ENCODE measurements around the gene HMGA1. TPM values are rescaled to one million over a fixed set of nuclear protein-coding genes. Genes with fewer than 3 reads are reported as not detected.

HMGA1 gene
- total and polyA plus RNA-seq, 2 of the 13 experiments (the other 11 are each of a cell fraction or from before 2014, with no cell fraction given): 117 to 145 TPM

DNA sequence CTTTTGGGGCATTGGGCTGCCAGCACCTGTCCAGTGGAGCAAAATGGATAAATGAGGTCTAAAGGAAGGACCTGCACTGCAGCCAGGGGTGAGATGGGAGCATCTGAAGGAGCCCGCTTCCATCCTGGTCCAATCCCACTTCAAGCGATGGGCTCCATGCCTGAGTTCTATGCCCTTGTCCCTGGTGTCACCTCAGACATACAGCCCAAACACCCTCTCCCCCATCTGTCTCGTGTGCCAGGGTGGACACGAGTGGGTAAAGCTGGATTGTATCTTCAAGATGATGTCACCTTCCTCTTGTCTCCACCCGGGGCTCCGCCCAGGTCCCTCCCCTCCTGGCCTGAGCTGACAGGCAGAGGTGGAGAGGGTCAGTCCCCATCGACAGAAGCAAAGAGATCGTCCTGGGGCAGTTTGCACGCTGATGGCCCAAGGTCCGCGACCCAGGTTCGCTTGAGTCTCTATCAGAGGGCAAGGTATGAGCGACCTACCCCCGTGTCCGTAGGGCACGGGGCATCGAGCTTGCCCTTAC is 11.6 kb downstream of the HMGA1 start (continued):
- TF ChIP-seq, protein P1, sequence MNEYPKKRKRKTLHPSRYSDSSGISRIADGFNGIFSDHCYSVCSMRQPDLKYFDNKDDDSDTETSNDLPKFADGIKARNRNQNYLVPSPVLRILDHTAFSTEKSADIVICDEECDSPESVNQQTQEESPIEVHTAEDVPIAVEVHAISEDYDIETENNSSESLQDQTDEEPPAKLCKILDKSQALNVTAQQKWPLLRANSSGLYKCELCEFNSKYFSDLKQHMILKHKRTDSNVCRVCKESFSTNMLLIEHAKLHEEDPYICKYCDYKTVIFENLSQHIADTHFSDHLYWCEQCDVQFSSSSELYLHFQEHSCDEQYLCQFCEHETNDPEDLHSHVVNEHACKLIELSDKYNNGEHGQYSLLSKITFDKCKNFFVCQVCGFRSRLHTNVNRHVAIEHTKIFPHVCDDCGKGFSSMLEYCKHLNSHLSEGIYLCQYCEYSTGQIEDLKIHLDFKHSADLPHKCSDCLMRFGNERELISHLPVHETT (CRISPR knock-in tag; conservative IDR thresholded peaks at IDR 0.05): no peak
- TF ChIP-seq FOXA3 (CRISPR knock-in tag; IDR thresholded peaks at IDR 0.05): no peak
- no peak for TF ChIP-seq GZF1 (CRISPR knock-in tag; IDR thresholded peaks at IDR 0.05)
- TF ChIP-seq SP1 (IDR thresholded peaks at IDR 0.05): no peak
- TF ChIP-seq SP1 (CRISPR knock-in tag; IDR thresholded peaks at IDR 0.05): no peak; the same call in 1 of the 2 replicates
- no peak for TF ChIP-seq ZNF274 (CRISPR knock-in tag; IDR thresholded peaks at IDR 0.05)
- TF ChIP-seq, protein P2, sequence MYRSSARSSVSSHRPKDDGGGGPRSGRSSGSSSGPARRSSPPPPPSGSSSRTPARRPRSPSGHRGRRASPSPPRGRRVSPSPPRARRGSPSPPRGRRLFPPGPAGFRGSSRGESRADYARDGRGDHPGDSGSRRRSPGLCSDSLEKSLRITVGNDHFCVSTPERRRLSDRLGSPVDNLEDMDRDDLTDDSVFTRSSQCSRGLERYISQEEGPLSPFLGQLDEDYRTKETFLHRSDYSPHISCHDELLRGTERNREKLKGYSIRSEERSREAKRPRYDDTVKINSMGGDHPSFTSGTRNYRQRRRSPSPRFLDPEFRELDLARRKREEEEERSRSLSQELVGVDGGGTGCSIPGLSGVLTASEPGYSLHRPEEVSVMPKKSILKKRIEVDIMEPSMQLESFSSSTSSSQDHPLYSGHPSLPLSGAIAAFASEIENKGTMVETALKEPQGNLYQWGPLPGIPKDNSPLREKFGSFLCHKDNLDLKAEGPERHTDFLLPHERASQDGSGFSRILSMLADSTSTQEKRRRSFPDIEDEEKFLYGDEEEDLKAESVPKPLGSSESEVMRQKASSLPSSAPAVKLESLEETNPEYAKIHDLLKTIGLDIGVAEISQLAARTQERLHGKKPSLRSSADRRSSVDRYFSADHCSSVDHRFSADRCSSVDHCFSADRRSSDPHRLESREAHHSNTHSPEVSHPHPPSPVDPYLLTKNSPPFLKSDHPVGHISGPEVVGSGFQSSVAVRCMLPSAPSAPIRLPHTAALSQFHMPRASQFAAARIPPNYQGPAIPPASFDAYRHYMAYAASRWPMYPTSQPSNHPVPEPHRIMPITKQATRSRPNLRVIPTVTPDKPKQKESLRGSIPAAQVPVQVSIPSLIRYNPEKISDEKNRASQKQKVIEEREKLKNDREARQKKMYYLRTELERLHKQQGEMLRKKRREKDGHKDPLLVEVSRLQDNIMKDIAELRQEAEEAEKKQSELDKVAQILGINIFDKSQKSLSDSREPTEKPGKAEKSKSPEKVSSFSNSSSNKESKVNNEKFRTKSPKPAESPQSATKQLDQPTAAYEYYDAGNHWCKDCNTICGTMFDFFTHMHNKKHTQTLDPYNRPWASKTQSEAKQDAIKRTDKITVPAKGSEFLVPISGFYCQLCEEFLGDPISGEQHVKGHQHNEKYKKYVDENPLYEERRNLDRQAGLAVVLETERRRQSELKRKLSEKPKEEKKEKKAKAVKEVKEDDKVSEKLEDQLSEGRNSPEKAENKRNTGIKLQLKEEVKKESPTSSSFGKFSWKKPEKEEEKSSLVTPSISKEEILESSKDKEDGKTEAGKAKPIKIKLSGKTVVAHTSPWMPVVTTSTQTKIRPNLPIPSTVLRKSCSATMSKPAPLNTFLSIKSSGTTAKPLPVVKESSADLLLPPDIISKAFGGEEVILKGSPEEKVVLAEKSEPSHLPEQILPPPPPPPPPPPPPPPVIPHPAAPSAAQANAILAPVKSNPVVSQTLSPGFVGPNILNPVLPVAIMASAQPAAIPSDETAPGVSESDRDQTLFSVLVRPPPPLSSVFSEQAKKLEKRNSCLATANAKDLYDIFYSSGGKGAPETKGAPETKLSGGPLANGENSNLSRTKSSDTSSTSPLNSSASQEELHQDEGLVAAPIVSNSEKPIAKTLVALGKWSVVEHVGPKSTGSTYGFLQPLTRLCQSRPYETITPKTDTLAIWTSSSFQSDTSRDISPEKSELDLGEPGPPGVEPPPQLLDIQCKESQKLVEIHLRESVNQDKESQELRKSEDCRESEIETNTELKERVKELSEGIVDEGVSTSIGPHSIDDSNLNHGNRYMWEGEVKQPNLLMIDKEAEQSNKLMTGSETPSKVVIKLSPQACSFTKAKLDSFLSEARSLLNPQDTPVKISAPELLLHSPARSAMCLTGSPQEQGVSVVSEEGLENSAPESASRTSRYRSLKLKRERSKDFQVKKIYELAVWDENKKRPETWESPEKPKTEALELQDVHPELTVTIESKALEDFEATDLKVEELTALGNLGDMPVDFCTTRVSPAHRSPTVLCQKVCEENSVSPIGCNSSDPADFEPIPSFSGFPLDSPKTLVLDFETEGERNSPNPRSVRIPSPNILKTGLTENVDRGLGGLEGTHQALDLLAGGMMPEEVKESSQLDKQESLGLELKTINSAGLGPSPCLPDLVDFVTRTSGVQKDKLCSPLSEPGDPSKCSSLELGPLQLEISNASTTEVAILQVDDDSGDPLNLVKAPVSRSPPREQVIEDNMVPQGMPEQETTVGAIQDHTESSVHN (CRISPR knock-in tag; IDR thresholded peaks at IDR 0.05): no peak; the same call in 1 of the 2 replicates
- no peak for TF ChIP-seq RBM39 (IDR thresholded peaks at IDR 0.05; ENCODE audit: low read depth, low read length, poor library complexity, severe bottlenecking)
- TF ChIP-seq ZNF441 (CRISPR knock-in tag; IDR thresholded peaks at IDR 0.05; ENCODE audit: borderline replicate concordance): no peak
- TF ChIP-seq, protein P3, sequence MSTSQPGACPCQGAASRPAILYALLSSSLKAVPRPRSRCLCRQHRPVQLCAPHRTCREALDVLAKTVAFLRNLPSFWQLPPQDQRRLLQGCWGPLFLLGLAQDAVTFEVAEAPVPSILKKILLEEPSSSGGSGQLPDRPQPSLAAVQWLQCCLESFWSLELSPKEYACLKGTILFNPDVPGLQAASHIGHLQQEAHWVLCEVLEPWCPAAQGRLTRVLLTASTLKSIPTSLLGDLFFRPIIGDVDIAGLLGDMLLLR (CRISPR knock-in tag; IDR thresholded peaks at IDR 0.05): no peak
- TF ChIP-seq ISX (CRISPR knock-in tag; conservative IDR thresholded peaks at IDR 0.05): no peak
- TF ChIP-seq FOXP1 (IDR thresholded peaks at IDR 0.05): no peak
- TF ChIP-seq FOXP1 (CRISPR knock-in tag; IDR thresholded peaks at IDR 0.05): no peak
- TF ChIP-seq MZF1 (CRISPR knock-in tag; IDR thresholded peaks at IDR 0.05; ENCODE audit: borderline replicate concordance): no peak; the same call in 1 of the 2 replicates
- no peak for TF ChIP-seq TGIF2 (CRISPR knock-in tag; IDR thresholded peaks at IDR 0.05)
- TF ChIP-seq KDM1A (CRISPR knock-in tag; IDR thresholded peaks at IDR 0.05): no peak
- no peak for TF ChIP-seq EEA1 (CRISPR knock-in tag; IDR thresholded peaks at IDR 0.05; ENCODE audit: borderline replicate concordance)

Data from HepG2 (cell line).